ENCODE results near the gene EPS8L2.

The EPS8L2 gene

GRCh38 chr11:766936-767210, 60.8 kb downstream of the EPS8L2 start:
- H3K4me3 ChIP-seq (ENCODE audit: low read depth, low read length): no peak overlapping the region
- TF ChIP-seq, protein P1, sequence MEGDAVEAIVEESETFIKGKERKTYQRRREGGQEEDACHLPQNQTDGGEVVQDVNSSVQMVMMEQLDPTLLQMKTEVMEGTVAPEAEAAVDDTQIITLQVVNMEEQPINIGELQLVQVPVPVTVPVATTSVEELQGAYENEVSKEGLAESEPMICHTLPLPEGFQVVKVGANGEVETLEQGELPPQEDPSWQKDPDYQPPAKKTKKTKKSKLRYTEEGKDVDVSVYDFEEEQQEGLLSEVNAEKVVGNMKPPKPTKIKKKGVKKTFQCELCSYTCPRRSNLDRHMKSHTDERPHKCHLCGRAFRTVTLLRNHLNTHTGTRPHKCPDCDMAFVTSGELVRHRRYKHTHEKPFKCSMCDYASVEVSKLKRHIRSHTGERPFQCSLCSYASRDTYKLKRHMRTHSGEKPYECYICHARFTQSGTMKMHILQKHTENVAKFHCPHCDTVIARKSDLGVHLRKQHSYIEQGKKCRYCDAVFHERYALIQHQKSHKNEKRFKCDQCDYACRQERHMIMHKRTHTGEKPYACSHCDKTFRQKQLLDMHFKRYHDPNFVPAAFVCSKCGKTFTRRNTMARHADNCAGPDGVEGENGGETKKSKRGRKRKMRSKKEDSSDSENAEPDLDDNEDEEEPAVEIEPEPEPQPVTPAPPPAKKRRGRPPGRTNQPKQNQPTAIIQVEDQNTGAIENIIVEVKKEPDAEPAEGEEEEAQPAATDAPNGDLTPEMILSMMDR (IDR thresholded peaks at IDR 0.05; ENCODE audit: control insufficient read depth, extremely low read depth, insufficient read depth): no peak
- DNase-seq (ENCODE audit: low read depth): no peak

DNA sequence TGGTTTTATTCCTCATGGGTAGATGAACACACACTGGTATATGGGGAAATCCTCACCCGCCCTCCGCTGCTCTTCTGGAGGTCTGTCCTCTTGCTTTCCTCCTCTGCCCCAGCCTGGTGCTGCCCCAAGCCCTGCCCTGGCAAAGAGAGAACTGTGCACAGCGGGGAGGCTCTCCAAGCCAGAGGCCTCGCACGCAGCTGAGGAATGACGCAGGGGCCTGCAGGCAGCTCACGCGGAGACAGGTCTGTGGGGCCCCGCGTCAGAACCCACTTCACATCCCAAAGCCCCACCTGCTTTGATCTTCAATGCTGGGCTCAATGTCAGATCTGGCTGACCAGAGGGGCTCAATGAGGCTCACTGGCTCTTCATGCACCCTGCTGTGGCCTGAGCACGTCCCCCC, 61.2 kb downstream of the EPS8L2 start:
- TF ChIP-seq, protein P1 (IDR thresholded peaks at IDR 0.05; ENCODE audit: control insufficient read depth, extremely low read depth, insufficient read depth): no peak
- no peak for DNase-seq (ENCODE audit: low read depth)
- H3K4me3 ChIP-seq (ENCODE audit: low read depth, low read length): no peak overlapping the region

DNA sequence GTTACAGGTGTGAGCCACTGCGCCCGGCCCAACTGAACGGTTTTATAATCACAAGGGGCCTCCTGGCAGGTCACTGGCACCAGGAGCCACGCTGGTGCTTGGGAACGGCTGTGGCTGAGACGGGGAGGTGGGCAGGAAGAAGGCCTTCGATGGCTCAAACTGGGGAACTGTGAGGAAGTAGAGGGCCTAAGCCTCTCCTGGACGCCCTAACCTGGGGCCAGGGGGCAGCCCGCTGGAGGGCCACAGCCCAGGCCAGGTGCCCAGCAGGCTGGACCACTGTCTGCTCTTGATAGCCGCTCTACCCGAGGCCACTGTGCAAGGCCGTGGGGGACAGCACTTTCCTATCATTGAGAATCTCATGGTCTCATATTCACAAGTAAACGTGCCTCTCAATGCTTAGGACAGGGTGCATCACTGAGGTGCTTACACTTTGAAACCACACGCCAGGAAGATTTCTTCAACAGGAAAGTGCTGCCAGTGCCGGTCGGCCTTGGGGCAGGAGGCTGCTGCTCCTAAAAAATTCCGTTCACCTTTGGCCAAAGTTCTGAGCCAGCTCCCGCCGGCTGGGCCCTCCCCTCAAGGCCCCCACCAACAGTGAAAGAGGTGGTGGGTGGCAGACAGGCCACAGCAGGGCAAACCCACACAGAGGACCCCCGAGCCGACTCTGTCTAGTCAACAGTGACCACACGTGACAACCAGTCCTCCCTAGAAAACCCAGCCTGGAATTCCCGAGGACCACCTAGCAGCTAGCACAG, 64.0 kb downstream of the EPS8L2 start:
- no peak for DNase-seq (ENCODE audit: low read depth)
- TF ChIP-seq, protein P1 (IDR thresholded peaks at IDR 0.05; ENCODE audit: control insufficient read depth, extremely low read depth, insufficient read depth): no peak
- H3K4me3 ChIP-seq (ENCODE audit: low read depth, low read length): no peak overlapping the region

- no peak overlapping the region for H3K4me3 ChIP-seq (ENCODE audit: low read depth, low read length)
- TF ChIP-seq, protein P1 (IDR thresholded peaks at IDR 0.05; ENCODE audit: control insufficient read depth, extremely low read depth, insufficient read depth): no peak
- DNase-seq (ENCODE audit: low read depth): no peak
These were observed 64.9 kb downstream of the EPS8L2 start for GRCh38 chr11:770642-771616.

GRCh38 chr11:771617-772204, 65.7 kb downstream of the EPS8L2 start:
- no peak overlapping the region for H3K4me3 ChIP-seq (ENCODE audit: low read depth, low read length)
- no peak for DNase-seq (ENCODE audit: low read depth)

More at GRCh38 chr11:771617-772204, 65.7 kb downstream of the EPS8L2 start:
- TF ChIP-seq, protein P1 (IDR thresholded peaks at IDR 0.05; ENCODE audit: control insufficient read depth, extremely low read depth, insufficient read depth): no peak
